Measurements from ENCODE around the gene OR6N1.
A peak's percentile ranks its signal among the peaks of the same experiment; 100 is the strongest.

The OR6N1 gene

DNA sequence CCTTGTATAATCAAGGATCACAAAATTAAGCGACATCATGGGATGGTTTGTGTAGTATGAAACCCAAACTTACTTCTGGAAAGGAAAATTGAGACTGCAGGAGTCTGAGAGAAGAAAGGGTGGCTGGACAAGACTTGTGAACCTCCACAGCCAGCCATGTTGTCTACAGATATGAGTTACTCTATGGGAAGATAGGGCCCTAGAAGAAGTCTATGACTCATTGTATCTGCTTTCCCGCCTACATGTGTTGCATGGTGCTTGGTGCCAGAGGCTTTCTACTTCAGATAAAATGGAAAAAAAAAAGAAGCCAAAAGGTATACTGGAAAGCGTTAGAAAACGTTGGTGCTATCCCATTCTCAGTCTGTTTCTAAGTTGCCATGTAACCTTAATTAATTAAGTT is 27.7 kb upstream of the OR6N1 start:
- H3K4me3 ChIP-seq (ENCODE audit: low read depth, low read length, poor library complexity, severe bottlenecking): no peak overlapping the region
- no peak overlapping the region for H2AFZ ChIP-seq (ENCODE audit: low read length)
- no peaks in the 10 kb centered on the region for H3K9me2 ChIP-seq (ENCODE audit: low read depth, low read length)
- H3K4me2 ChIP-seq (ENCODE audit: low read length): no peak overlapping the region
- no peaks in the 10 kb centered on the region for H3F3A ChIP-seq (ENCODE audit: insufficient read depth, low read length)
- H3K27ac ChIP-seq (ENCODE audit: low read depth, low read length, poor library complexity, severe bottlenecking): no peak overlapping the region
- no peaks in the 10 kb centered on the region for H4K20me1 ChIP-seq (ENCODE audit: insufficient read depth, low read length)
- TF ChIP-seq CTCF (IDR thresholded peaks at IDR 0.05; ENCODE audit: low read length): no peak
- no peaks in the 10 kb centered on the region for H3K9me3 ChIP-seq (ENCODE audit: low read length)
- H3K9ac ChIP-seq (ENCODE audit: low read length): no peak overlapping the region
- H3K79me2 ChIP-seq (ENCODE audit: insufficient read depth, low read length): no peaks in the 10 kb centered on the region
- H3K27me3 ChIP-seq (ENCODE audit: insufficient read depth, low read length): no peaks in the 10 kb centered on the region
- no peaks in the 10 kb centered on the region for H3K36me3 ChIP-seq (ENCODE audit: insufficient read depth, low read length)
- no peaks in the 10 kb centered on the region for H3K4me1 ChIP-seq (ENCODE audit: insufficient read depth, low read length, severe bottlenecking)

DNA sequence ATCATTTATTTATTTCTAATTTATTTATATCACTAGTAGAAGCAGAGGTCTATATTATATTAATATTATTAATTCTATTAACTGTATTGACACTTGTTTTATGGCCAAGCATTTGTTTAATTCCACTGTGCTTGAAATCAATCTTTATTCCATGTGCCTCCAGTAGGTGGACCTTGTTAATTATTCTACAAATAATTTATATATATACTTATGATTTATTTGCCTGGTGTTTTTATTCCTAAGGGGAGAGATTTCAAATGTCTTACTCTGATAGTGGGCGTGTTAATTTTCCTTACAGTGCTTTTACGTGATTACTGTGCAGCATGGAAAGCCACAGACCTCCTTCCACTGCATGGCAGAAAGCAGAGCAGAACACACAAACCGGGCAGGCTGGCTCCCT is 26.5 kb upstream of the OR6N1 start:
- no peak overlapping the region for H3K27ac ChIP-seq (ENCODE audit: low read depth, low read length, poor library complexity, severe bottlenecking)
- H3F3A ChIP-seq (ENCODE audit: insufficient read depth, low read length): no peaks in the 10 kb centered on the region
- no peaks in the 10 kb centered on the region for H3K9me3 ChIP-seq (ENCODE audit: low read length)
- no peaks in the 10 kb centered on the region for H3K79me2 ChIP-seq (ENCODE audit: insufficient read depth, low read length)
- H4K20me1 ChIP-seq (ENCODE audit: insufficient read depth, low read length): no peaks in the 10 kb centered on the region
- no peaks in the 10 kb centered on the region for H3K36me3 ChIP-seq (ENCODE audit: insufficient read depth, low read length)
- no peak overlapping the region for H3K9ac ChIP-seq (ENCODE audit: low read length)
- H3K4me1 ChIP-seq (ENCODE audit: insufficient read depth, low read length, severe bottlenecking): no peaks in the 10 kb centered on the region
- H3K9me2 ChIP-seq (ENCODE audit: low read depth, low read length): no peaks in the 10 kb centered on the region
- 0 out of 2 replicates have a peak, but pooled peaks have one; percentile 4 for TF ChIP-seq CTCF (IDR thresholded peaks at IDR 0.05; ENCODE audit: low read length)
- no peak for TF ChIP-seq EZH2 (IDR thresholded peaks at IDR 0.05; ENCODE audit: borderline replicate concordance, low read length)
- H3K27me3 ChIP-seq (ENCODE audit: insufficient read depth, low read length): no peaks in the 10 kb centered on the region
- H3K4me2 ChIP-seq (ENCODE audit: low read length): no peak overlapping the region
- H2AFZ ChIP-seq (ENCODE audit: low read length): no peak overlapping the region
- H3K4me3 ChIP-seq (ENCODE audit: low read depth, low read length, poor library complexity, severe bottlenecking): no peak overlapping the region

DNA sequence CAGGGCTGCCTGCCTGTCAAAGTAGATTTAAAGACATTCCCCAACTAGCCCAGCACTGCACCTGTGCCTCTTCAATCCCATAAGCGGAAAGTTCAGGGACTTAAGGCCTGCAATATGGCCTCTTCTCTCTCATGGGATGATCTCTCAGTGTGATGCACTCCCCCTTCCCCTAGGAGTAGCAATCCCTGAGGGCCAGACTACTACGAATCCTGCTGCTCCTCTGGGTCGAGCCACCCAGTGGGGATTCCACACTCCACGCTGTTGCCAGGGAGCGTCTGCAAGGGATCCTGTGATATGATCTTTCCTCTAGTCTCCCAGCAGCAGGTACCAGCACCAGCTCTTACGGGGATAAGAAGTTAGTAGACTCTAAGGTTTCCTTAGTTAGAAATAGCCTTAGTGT is 22.3 kb upstream of the OR6N1 start:
- no peak overlapping the region for H3K27ac ChIP-seq (ENCODE audit: low read depth, low read length, poor library complexity, severe bottlenecking)
- H3K9me2 ChIP-seq (ENCODE audit: low read depth, low read length): no peaks in the 10 kb centered on the region
- no peak overlapping the region for H3K9ac ChIP-seq (ENCODE audit: low read length)
- H3K4me1 ChIP-seq (ENCODE audit: insufficient read depth, low read length, severe bottlenecking): no peaks in the 10 kb centered on the region
- H3F3A ChIP-seq (ENCODE audit: insufficient read depth, low read length): no peaks in the 10 kb centered on the region
- no peak overlapping the region for H3K4me2 ChIP-seq (ENCODE audit: low read length)
- H3K36me3 ChIP-seq (ENCODE audit: insufficient read depth, low read length): no peaks in the 10 kb centered on the region
- H4K20me1 ChIP-seq (ENCODE audit: insufficient read depth, low read length): no peaks in the 10 kb centered on the region
- H3K79me2 ChIP-seq (ENCODE audit: insufficient read depth, low read length): no peaks in the 10 kb centered on the region
- no peaks in the 10 kb centered on the region for H3K27me3 ChIP-seq (ENCODE audit: insufficient read depth, low read length)
- H2AFZ ChIP-seq (ENCODE audit: low read length): no peak overlapping the region
- TF ChIP-seq EZH2 (IDR thresholded peaks at IDR 0.05; ENCODE audit: borderline replicate concordance, low read length) (no peak), CTCF (IDR thresholded peaks at IDR 0.05; ENCODE audit: low read length) (no peak)
- H3K4me3 ChIP-seq (ENCODE audit: low read depth, low read length, poor library complexity, severe bottlenecking): no peak overlapping the region
- H3K9me3 ChIP-seq (ENCODE audit: low read length): no peaks in the 10 kb centered on the region
